ENCODE results near the gene NEDD4L.

The NEDD4L gene

GRCh38 chr18:58321986-58322385 lies 278.0 kb downstream of the NEDD4L start (continued):
- peak; percentile 67 for TF ChIP-seq CTCF (tag by site-specific recombination; IDR thresholded peaks at IDR 0.05)
- TF ChIP-seq SP7 (tag by site-specific recombination; IDR thresholded peaks at IDR 0.05), result peak; percentile 40; the same call in 1 of the 2 replicates
- TF ChIP-seq BCL11B (tag by site-specific recombination; IDR thresholded peaks at IDR 0.05; ENCODE audit: low read depth), result no peak
- no peak for TF ChIP-seq ZBTB21 (tag by site-specific recombination; IDR thresholded peaks at IDR 0.05)
- no peak for TF ChIP-seq ZNF843 (tag by site-specific recombination; IDR thresholded peaks at IDR 0.05)
- TF ChIP-seq YY2 (tag by site-specific recombination; IDR thresholded peaks at IDR 0.05), result no peak
- TF ChIP-seq ZNF654 (tag by site-specific recombination; IDR thresholded peaks at IDR 0.05; ENCODE audit: low read depth), result peak; percentile 76
- no peak for TF ChIP-seq ZNF548 (tag by site-specific recombination; IDR thresholded peaks at IDR 0.05)
- peak; percentile 50; the same call in 1 of the 2 replicates for TF ChIP-seq ZNF660 (tag by site-specific recombination; IDR thresholded peaks at IDR 0.05)
- TF ChIP-seq ZSCAN30 (tag by site-specific recombination; IDR thresholded peaks at IDR 0.05), result peak; percentile 85; the same call in 1 of the 2 replicates
- TF ChIP-seq ZNF18 (tag by site-specific recombination; IDR thresholded peaks at IDR 0.05), result no peak
- no peak for TF ChIP-seq ZSCAN4 (tag by site-specific recombination; IDR thresholded peaks at IDR 0.05)
- TF ChIP-seq ZEB2 (tag by site-specific recombination; IDR thresholded peaks at IDR 0.05), result 0 out of 2 replicates have a peak, but pooled peaks have one; percentile 20
- no peak for TF ChIP-seq ZNF558 (tag by site-specific recombination; IDR thresholded peaks at IDR 0.05)
- TF ChIP-seq ZNF335 (tag by site-specific recombination; conservative IDR thresholded peaks at IDR 0.05), result peak; percentile 51; the same call in 1 of the 2 replicates
- no peak for TF ChIP-seq ZBTB11 (tag by site-specific recombination; conservative IDR thresholded peaks at IDR 0.05; ENCODE audit: low read depth)
- TF ChIP-seq ZNF211 (tag by site-specific recombination; IDR thresholded peaks at IDR 0.05; ENCODE audit: low read depth), result no peak
- no peak for TF ChIP-seq ZBTB20 (tag by site-specific recombination; IDR thresholded peaks at IDR 0.05)
- TF ChIP-seq HOXC10 (CRISPR knock-in tag; IDR thresholded peaks at IDR 0.05), result no peak
- TF ChIP-seq ZNF692 (tag by site-specific recombination; IDR thresholded peaks at IDR 0.05), result peak; percentile 62; the same call in 1 of the 2 replicates
- no peak for TF ChIP-seq PBX3 (CRISPR knock-in tag; IDR thresholded peaks at IDR 0.05)
- no peak for TF ChIP-seq EGR2 (tag by site-specific recombination; IDR thresholded peaks at IDR 0.05; ENCODE audit: low read depth)
- TF ChIP-seq ZNF785 (tag by site-specific recombination; IDR thresholded peaks at IDR 0.05), result no peak
